ENCODE results near the gene ADGRG1.

The ADGRG1 gene

DNA sequence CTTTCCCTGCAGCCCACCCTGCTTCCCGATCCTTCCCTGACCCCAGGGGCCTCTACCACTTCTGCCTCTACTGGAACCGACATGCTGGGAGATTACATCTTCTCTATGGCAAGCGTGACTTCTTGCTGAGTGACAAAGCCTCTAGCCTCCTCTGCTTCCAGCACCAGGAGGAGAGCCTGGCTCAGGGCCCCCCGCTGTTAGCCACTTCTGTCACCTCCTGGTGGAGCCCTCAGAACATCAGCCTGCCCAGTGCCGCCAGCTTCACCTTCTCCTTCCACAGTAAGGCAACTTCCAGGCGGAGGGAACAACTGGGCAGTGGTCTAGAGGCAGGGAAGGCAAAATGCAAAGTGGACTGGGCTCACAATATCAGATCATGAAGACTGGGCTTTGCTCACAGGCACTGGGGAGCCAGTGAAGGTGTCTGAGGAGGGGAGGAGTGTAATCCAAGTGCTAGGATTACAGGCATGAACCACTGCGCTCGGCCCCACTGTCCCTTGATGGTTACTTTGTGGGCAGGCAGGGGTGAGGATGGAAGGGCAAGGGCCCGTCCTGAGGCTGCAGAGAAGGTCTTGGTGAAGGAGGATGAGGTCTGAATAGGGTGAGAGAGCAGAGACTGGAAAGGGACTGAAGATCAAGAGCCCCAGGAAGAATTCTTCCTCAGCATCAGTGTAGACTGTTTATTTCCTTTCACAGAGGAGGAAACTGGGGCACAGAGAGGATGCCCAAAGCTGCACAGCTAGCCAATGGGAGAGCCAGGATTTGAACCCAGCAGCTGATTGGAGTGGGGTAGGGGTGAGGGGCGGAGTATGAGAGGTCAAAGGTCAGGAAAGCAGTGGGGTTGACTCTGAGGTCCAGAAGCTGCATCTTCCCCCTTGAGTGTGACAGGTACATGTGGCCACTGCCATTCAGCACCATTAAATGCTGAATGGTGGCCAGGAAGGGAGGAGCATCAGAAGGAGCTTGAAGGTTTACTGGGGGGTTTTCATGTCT lies 23.2 kb downstream of the ADGRG1 start:
- DNase-seq, result no peak

- DNase-seq, result no peak
These were observed 24.5 kb downstream of the ADGRG1 start for GRCh38 chr16:57652695-57653471.

GRCh38 chr16:57653936-57654335 lies 25.5 kb downstream of the ADGRG1 start:
- no peak for DNase-seq

GRCh38 chr16:57656342-57656955 lies 28.0 kb downstream of the ADGRG1 start:
- no peak for DNase-seq

DNA sequence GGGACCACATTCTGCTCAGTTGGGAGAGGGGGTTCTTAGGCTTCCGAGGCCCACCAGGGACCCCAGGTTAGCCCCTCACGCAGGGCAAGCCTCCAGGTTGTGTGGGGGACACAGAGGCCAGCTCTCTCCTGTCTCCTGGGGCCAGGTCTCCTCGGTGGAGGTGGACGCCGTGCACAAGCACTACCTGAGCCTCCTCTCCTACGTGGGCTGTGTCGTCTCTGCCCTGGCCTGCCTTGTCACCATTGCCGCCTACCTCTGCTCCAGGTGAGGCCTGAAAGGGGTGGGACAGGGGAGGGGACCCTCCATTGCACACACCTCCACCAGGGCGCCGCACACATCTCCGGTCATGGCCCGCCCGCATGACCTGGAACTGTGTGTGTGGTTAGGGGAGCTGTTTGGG lies 28.8 kb downstream of the ADGRG1 start:
- DNase-seq, result no peak

- DNase-seq, result no peak
These were observed 29.9 kb downstream of the ADGRG1 start for GRCh38 chr16:57658130-57658877.

- no peak for DNase-seq
These were observed 30.6 kb downstream of the ADGRG1 start for GRCh38 chr16:57658878-57659674.

- DNase-seq, result no peak
These were observed 32.5 kb downstream of the ADGRG1 start for GRCh38 chr16:57660715-57661463.

GRCh38 chr16:57661510-57661909 lies 33.1 kb downstream of the ADGRG1 start:
- no peak for DNase-seq

- no peak for DNase-seq
These were observed 33.8 kb downstream of the ADGRG1 start for GRCh38 chr16:57661936-57662906.

DNA sequence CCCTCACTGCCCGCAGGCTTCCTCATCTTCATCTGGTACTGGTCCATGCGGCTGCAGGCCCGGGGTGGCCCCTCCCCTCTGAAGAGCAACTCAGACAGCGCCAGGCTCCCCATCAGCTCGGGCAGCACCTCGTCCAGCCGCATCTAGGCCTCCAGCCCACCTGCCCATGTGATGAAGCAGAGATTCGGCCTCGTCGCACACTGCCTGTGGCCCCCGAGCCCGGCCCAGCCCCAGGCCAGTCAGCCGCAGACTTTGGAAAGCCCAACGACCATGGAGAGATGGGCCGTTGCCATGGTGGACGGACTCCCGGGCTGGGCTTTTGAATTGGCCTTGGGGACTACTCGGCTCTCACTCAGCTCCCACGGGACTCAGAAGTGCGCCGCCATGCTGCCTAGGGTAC lies 35.0 kb downstream of the ADGRG1 start:
- DNase-seq, result no peak

DNA sequence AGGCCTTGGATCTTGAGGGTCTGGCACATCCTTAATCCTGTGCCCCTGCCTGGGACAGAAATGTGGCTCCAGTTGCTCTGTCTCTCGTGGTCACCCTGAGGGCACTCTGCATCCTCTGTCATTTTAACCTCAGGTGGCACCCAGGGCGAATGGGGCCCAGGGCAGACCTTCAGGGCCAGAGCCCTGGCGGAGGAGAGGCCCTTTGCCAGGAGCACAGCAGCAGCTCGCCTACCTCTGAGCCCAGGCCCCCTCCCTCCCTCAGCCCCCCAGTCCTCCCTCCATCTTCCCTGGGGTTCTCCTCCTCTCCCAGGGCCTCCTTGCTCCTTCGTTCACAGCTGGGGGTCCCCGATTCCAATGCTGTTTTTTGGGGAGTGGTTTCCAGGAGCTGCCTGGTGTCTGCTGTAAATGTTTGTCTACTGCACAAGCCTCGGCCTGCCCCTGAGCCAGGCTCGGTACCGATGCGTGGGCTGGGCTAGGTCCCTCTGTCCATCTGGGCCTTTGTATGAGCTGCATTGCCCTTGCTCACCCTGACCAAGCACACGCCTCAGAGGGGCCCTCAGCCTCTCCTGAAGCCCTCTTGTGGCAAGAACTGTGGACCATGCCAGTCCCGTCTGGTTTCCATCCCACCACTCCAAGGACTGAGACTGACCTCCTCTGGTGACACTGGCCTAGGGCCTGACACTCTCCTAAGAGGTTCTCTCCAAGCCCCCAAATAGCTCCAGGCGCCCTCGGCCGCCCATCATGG lies 35.7 kb downstream of the ADGRG1 start:
- no peak for DNase-seq

- no peak for DNase-seq
These were observed 36.2 kb downstream of the ADGRG1 start for GRCh38 chr16:57664662-57665025.

- no peak for DNase-seq
These were observed 37.1 kb downstream of the ADGRG1 start for GRCh38 chr16:57665541-57665940.

GRCh38 chr16:57666353-57667047 lies 38.1 kb downstream of the ADGRG1 start:
- DNase-seq, result no peak

- DNase-seq, result no peak
These were observed 38.7 kb downstream of the ADGRG1 start for GRCh38 chr16:57667048-57667525.

- no peak for DNase-seq
These were observed 39.3 kb downstream of the ADGRG1 start for GRCh38 chr16:57667526-57668262.

DNA sequence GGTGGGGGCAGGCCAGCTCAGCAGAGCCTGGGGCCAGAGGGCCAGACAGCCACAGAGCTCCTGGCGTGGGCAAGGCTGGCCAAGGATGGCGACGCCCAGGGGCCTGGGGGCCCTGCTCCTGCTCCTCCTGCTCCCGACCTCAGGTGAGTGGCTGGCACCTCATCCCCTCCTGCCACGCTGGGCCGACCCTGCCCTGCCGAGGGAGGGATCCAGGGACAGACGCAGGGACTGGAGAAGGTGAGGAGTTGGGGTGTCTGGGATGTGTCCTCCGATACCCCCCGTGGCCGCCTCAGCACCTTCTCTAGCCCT lies 39.8 kb downstream of the ADGRG1 start, which contains the start of gene ADGRG3:
ADGRG3 (plus strand) TSS at position 44 of the 309 bp plus-strand sequence; CDS start at position 86, 42 bp downstream.
- no peak for DNase-seq
